Tibial nerve (tissue), 4 donors: ENCODE measurements around the gene NCAPG2. TPM values are rescaled to one million over a fixed set of nuclear protein-coding genes. Genes with fewer than 3 reads are reported as not detected.
A peak's percentile ranks its signal among the peaks of the same experiment; 100 is the strongest.
"Not testable (repeated sequence)": the region's sequence is repeated elsewhere in the genome, so short reads cannot be mapped to it uniquely, and the experiment has no call there.

Experiments used
- DNase-seq, 2 donors: peaks; one replicate each; pipeline ENCODE4 v3.0.0-alpha.2; 2019; ENCODE audit warnings: low spot score in 2 of 2
- H3K27ac ChIP-seq, 4 donors: fragments of 200-600 bp; sonication (generic) in 3 of 4; one replicate each; pipeline ENCODE4 v1.5.1; 2017 to 2019; ENCODE audit warnings: mild to moderate bottlenecking in 1 of 4
- H3K27me3 ChIP-seq, 2 donors: fragments of 200-600 bp; sonication (generic) in 1 of 2; one replicate each; pipeline versions ENCODE4 v1.5.1 to v1.6.0; 2017 to 2019
- H3K36me3 ChIP-seq, 3 donors: fragments of 200-600 bp; sonication (generic); one replicate each; pipeline ENCODE4 v1.5.1; 2018 to 2019
- H3K4me1 ChIP-seq, 4 donors: fragments of 200-600 bp; sonication (generic) in 3 of 4; one replicate each; pipeline ENCODE4 v1.5.1; 2017 to 2019
- H3K4me3 ChIP-seq, 4 donors: fragments of 200-600 bp; sonication (generic) in 3 of 4; one replicate each; pipeline ENCODE4 v1.5.1; 2017 to 2019; ENCODE audit warnings: mild to moderate bottlenecking in 1 of 4, moderate library complexity in 1 of 4
- H3K9me3 ChIP-seq, 4 donors: fragments of 200-600 bp; sonication (generic) in 3 of 4; one replicate each; pipeline ENCODE4 v1.5.1; 2017 to 2019
- EP300 ChIP-seq, 2 donors: sonication (generic); formaldehyde crosslinking; IDR thresholded peaks; one replicate each; pipeline ENCODE4 v1.6.1; 2017; ENCODE audit warnings: antibody characterized with exemption in 2 of 2, mild to moderate bottlenecking in 1 of 2
- POLR2A ChIP-seq, 2 donors: fragments of 450-650 bp; IDR thresholded peaks; one replicate each; pipeline ENCODE4 v1.6.1; 2017; ENCODE audit warnings: antibody characterized with exemption in 2 of 2, mild to moderate bottlenecking in 2 of 2, moderate library complexity in 2 of 2
- WGBS, 2 donors: methylation state at CpG; one replicate each; pipeline ENCODE4 v1.1.5; 2018; 5-methylcytosine and 5-hydroxymethylcytosine counted together
- total RNA-seq, 4 donors: library from RNA; depleted of rRNA; stranded (reverse); fragments of >200 nt; gene quantifications; one replicate each; pipeline ENCODE4 v1.1.0, GENCODE V29; 2016
- TF ChIP-seq, protein P1 (sequence below), 5 experiments: fragments of 200-600 bp in 3 of 5; fragments of 450-650 bp in 2 of 5; sonication (generic) in 3 of 5; IDR thresholded peaks; one replicate each; pipeline ENCODE4 v1.5.1; 2016 to 2019; ENCODE audit warnings: antibody characterized with exemption in 5 of 5, mild to moderate bottlenecking in 3 of 5, moderate library complexity in 2 of 5

Gene NCAPG2
- total RNA-seq, 4 donors from 2014 or later, result 6.5 to 17.9 (median 11.0) TPM

DNA sequence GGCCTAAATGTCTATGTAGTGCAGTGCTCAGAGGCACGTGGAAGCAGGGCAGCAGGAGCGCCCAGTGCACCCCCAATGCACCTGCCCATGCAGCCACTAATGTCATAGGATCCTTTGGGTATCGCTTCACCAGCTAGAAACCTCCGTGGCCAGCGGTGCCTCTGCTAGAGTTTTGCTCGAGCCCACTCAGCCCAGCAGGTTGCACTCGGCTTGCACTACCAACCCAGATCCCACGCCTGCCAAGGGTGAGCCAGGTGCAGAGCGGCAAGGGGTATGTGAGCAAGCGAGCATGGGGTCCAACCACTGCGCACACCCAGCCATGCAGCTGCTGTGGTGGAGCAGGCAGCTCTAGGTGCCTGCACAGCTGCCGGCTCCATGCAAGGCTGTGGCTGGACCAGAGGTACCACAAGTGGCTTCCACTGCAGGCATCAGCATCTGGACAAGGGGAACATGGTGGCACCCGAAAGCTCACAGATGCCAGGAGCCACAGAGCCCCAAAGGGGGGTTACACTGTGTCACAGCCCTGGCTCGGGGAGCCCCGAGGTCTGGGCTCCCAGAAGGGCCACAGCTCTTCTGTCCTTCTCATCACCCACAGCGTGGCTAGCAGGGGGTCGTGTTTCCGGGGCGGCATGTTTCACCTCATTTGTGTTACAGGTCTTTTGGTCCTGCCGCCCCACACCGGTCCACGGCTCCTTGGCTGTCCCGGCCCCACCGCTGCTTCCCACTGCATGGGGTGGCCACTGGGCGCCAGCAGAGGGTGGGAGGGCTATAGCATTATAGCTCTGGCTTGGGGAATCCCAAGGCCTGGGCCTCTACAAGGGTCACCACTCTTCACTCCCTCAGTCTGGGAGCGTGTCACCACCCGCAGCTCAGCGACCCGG lies 2.3 kb upstream of the NCAPG2 start:
- Histone ChIP-seq H3K9me3 (peaks cover 0 to 11% (median 0%) of the 10 kb centered on the region in 4 donors), H3K4me3 (no peak overlapping the region), H3K36me3 (no peaks in the 10 kb centered on the region), H3K27ac (no peak overlapping the region), H3K27me3 (no peaks in the 10 kb centered on the region), H3K4me1 (peaks cover 0 to 28% (median 9%) of the 10 kb centered on the region in 4 donors)
- TF ChIP-seq EP300 (IDR thresholded peaks at IDR 0.05) (no peak), POLR2A (IDR thresholded peaks at IDR 0.05) (no peak)
- TF ChIP-seq, protein P1, sequence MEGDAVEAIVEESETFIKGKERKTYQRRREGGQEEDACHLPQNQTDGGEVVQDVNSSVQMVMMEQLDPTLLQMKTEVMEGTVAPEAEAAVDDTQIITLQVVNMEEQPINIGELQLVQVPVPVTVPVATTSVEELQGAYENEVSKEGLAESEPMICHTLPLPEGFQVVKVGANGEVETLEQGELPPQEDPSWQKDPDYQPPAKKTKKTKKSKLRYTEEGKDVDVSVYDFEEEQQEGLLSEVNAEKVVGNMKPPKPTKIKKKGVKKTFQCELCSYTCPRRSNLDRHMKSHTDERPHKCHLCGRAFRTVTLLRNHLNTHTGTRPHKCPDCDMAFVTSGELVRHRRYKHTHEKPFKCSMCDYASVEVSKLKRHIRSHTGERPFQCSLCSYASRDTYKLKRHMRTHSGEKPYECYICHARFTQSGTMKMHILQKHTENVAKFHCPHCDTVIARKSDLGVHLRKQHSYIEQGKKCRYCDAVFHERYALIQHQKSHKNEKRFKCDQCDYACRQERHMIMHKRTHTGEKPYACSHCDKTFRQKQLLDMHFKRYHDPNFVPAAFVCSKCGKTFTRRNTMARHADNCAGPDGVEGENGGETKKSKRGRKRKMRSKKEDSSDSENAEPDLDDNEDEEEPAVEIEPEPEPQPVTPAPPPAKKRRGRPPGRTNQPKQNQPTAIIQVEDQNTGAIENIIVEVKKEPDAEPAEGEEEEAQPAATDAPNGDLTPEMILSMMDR (IDR thresholded peaks at IDR 0.05), result no peak
- WGBS, 2 donors, result 91 to 96% methylated on average over 24 to 29 of the region's 29 CpGs
- DNase-seq, result no peak

DNA sequence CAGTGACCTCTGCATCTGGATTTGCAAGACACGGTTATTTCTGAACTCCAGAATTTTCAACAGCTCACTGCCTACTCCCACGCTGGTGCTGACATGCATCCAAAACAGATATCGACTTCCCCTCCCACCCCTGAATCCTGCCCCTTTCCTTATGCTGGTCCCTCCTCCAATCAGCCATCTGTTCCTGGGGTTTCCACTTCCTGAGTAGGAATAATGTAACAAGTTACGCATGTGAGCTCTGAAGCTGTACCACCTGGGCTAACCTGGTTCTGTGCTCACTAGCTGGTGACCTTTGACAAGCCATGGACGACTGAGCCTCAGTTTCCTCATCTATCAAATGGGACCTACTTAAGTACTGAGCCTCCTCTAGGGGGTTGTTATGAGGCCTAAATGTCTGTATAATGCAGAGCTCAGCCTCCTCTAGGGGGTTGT lies 1.7 kb upstream of the NCAPG2 start:
- H3K9me3 ChIP-seq, result peaks cover 0 to 11% (median 0%) of the 10 kb centered on the region in 4 donors
- peaks cover 0 to 28% (median 9%) of the 10 kb centered on the region in 4 donors for H3K4me1 ChIP-seq
- no peak for TF ChIP-seq POLR2A (IDR thresholded peaks at IDR 0.05)
- TF ChIP-seq EP300 (IDR thresholded peaks at IDR 0.05), result no peak
- TF ChIP-seq, protein P1 (IDR thresholded peaks at IDR 0.05), result no peak
- no peaks in the 10 kb centered on the region for H3K27me3 ChIP-seq
- WGBS, 2 donors, result 69 to 75% methylated on average over 5 of the region's 5 CpGs
- H3K36me3 ChIP-seq, result no peaks in the 10 kb centered on the region
- H3K27ac ChIP-seq, result peak overlapping the region in 1 of 4 donors; percentile 90
- H3K4me3 ChIP-seq, result no peak overlapping the region
- no peak for DNase-seq

DNA sequence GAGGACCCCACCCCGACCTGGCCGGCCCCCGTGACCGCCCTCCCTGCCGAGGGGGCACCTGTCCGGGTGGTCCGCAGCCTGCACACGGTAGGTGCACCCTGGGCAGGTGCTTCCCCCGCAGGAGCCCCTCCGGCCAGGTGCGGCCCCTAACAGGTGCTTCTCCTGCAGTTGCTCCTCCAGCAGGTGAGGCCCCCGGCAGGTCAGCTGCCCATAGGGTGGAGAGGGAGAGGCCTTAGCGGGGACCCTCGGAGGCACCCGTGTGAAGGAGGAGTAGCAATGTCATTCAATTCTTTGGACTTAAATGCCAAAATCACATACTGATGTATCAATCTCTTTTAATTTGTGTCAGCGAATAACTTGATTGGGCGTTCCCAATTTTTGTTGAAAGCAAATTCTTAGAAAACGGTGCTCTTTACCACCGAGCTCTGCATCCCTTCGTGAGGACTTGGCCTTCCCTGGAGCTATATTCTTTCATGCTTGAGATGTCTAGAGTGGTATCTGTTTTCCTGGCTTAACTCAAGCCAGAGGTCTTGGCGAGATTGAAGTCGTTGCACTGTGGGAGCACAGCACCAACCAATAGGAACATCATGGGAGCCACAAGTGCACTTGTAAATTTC lies 738 bp upstream of the NCAPG2 start:
- whole genome bisulfite sequencing, 2 donors, result 7 to 13% methylated on average over 11 to 15 of the region's 22 CpGs
- TF ChIP-seq EP300 (IDR thresholded peaks at IDR 0.05), result no peak
- TF ChIP-seq, protein P1 (IDR thresholded peaks at IDR 0.05), result no peak
- DNase-seq, result no peak
- peaks cover 0 to 6% (median 0%) of the 10 kb centered on the region in 3 donors for H3K36me3 ChIP-seq
- H3K4me1 ChIP-seq, result peaks cover 0 to 28% (median 9%) of the 10 kb centered on the region in 4 donors
- no peaks in the 10 kb centered on the region for H3K27me3 ChIP-seq
- H3K9me3 ChIP-seq, result peaks cover 0 to 11% (median 0%) of the 10 kb centered on the region in 4 donors
- H3K27ac ChIP-seq, result peak overlapping the region; percentile 68 to 96 (median 80)
- H3K4me3 ChIP-seq, result peak overlapping the region; percentile 57 to 97 (median 88)

DNA sequence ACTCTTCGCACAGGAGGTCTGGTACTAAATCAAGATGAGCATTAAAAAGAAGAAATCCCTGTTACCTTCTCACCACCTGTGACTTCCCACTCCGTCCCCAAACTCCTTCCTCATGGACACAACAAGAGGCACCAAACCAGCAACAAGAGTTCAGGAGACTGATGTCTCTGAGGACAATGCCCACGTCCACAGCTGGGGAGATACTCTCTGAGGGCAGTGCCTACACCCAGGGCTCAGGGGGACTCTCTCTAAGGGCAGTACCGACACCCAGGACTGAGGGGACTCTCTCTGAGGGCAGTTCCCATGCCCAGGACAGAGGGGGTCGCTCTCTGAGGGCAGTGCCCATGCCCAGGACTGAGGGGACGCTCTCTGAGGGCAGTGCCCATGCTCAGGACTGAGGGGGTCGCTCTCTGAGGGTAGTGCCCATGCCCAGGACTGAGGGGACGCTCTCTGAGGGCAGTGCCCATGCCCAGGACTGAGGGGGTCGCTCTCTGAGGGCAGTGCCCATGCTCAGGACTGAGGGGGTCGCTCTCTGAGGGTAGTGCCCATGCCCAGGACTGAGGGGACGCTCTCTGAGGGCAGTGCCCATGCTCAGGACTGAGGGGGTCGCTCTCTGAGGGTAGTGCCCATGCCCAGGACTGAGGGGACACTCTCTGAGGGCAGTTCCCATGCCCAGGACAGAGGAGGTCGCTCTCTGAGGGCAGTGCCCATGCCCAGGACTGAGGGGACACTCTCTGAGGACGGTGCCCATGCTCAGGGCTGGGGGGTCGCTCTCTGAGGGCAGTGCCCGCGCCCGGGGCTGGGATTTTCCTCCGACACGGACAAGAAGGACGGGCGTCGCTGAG lies 703 bp downstream of the NCAPG2 start:
- H3K27me3 ChIP-seq, H3K36me3 ChIP-seq, DNase-seq: not testable (repeated sequence)
- H3K4me3 ChIP-seq, result peak overlapping the region; percentile 57 to 97 (median 88)
- WGBS, 2 donors, result 26 to 27% methylated on average over 12 to 16 of the region's 23 CpGs
- peaks cover 0 to 11% (median 0%) of the 10 kb centered on the region in 4 donors for H3K9me3 ChIP-seq
- peaks cover 0 to 28% (median 9%) of the 10 kb centered on the region in 4 donors for H3K4me1 ChIP-seq
- peak overlapping the region; percentile 68 to 96 (median 80) for H3K27ac ChIP-seq

DNA sequence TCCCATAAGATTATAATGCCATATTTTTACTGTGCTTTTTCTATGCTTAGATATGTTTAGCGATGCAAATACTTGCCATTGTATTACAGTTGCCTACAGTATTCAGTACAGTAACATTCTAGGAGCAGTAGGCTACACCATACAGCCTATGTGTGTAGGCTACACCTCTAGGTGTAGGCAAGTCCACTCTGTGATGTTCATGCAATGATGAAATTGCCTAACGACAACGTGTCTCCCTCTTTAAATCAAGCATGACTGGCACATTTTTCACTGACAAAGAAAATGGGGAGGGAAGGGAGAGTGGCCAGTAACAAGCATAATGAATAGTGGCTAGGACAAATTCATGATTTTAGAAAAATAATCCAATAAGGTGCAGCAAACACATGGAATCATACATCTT lies 1.7 kb downstream of the NCAPG2 start:
- peaks cover 0 to 11% (median 0%) of the 10 kb centered on the region in 4 donors for H3K9me3 ChIP-seq
- no peaks in the 10 kb centered on the region for H3K27me3 ChIP-seq
- H3K4me3 ChIP-seq, result no peak overlapping the region
- no peak for TF ChIP-seq POLR2A (IDR thresholded peaks at IDR 0.05)
- no peak for TF ChIP-seq EP300 (IDR thresholded peaks at IDR 0.05)
- TF ChIP-seq, protein P1 (IDR thresholded peaks at IDR 0.05), result no peak
- H3K4me1 ChIP-seq, result peaks cover 0 to 28% (median 9%) of the 10 kb centered on the region in 4 donors
- 39 to 45% methylated on average over 3 of the region's 3 CpGs for WGBS, 2 donors
- DNase-seq, result no peak
- H3K36me3 ChIP-seq, result peaks cover 0 to 6% (median 0%) of the 10 kb centered on the region in 3 donors
- H3K27ac ChIP-seq, result no peak overlapping the region
